Natural killer cell (primary cell): Measurements from ENCODE around the gene TOMM70. TPM values are rescaled to one million over a fixed set of nuclear protein-coding genes. Genes with fewer than 3 reads are reported as not detected.
A peak's percentile ranks its signal among the peaks of the same experiment; 100 is the strongest.

Source experiments
- ATAC-seq, 3 donors: fragments of 150-1000 bp in 2 of 3; fragments of 200-7000 bp in 1 of 3; cut with Tn5 transposase; 1 replicate in 1 of 3; 2 replicates in 2 of 3; pipeline ENCODE4 v1.10.0; 2021; ENCODE audit warnings: mild to moderate bottlenecking in 2 of 3, moderate library complexity in 2 of 3
- DNase-seq, 2 donors: peaks; one replicate each; pipeline versions ENCODE4 v3.0.0 to v3.0.0-alpha.2; 2013 to 2021; ENCODE audit warnings: mixed read lengths in 1 of 2
- H3K27ac ChIP-seq: one replicate; pipeline ENCODE4 v1.5.1; 2013; ENCODE audit warnings: mild to moderate bottlenecking, low read length
- H3K27me3 ChIP-seq: one replicate; pipeline ENCODE4 v1.6.1; 2013; ENCODE audit warnings: low read length; ENCODE audit not compliant: control insufficient read depth, insufficient read depth
- H3K36me3 ChIP-seq: one replicate; pipeline ENCODE4 v1.6.1; 2013; ENCODE audit warnings: low read length; ENCODE audit not compliant: control insufficient read depth, insufficient read depth
- H3K4me1 ChIP-seq: one replicate; pipeline ENCODE4 v1.6.1; 2013; ENCODE audit warnings: low read length; ENCODE audit not compliant: control insufficient read depth, insufficient read depth
- H3K4me3 ChIP-seq: one replicate; pipeline ENCODE4 v1.5.1; 2013; ENCODE audit warnings: low read length
- H3K9me3 ChIP-seq: one replicate; pipeline ENCODE4 v1.6.1; 2013; ENCODE audit warnings: low read length; ENCODE audit not compliant: control insufficient read depth, insufficient read depth
- H3K27ac Mint-ChIP-seq, 2 donors: one replicate each; pipeline ENCODE4 v1.8.0; 2022; ENCODE audit warnings: mild to moderate bottlenecking in 2 of 2, mixed read lengths in 2 of 2, moderate library complexity in 1 of 2
- H3K27me3 Mint-ChIP-seq, 2 donors: one replicate each; pipeline ENCODE4 v1.8.0; 2022; ENCODE audit warnings: low read depth in 2 of 2, mixed read lengths in 2 of 2
- H3K36me3 Mint-ChIP-seq: one replicate; pipeline ENCODE4 v1.8.0; 2022; ENCODE audit warnings: mixed read lengths
- H3K4me1 Mint-ChIP-seq, 2 donors: one replicate each; pipeline ENCODE4 v1.8.0; 2022; ENCODE audit warnings: mixed read lengths in 2 of 2
- H3K4me3 Mint-ChIP-seq: one replicate; pipeline ENCODE4 v1.8.0; 2022; ENCODE audit warnings: mild to moderate bottlenecking, moderate library complexity, mixed read lengths
- H3K9me3 Mint-ChIP-seq, 2 donors: one replicate each; pipeline ENCODE4 v1.8.0; 2022; ENCODE audit warnings: mixed read lengths in 2 of 2
- CTCF ChIP-seq: fragments of 200-600 bp; IDR thresholded peaks from one replicate; pipeline ENCODE4 v1.8.0; 2022; ENCODE audit warnings: antibody characterized with exemption
- WGBS: methylation state at CpG from one replicate; pipeline ENCODE4 v1.1.7; 2013; ENCODE audit warnings: missing lambda C conversion rate; ENCODE audit not compliant: insufficient coverage; 5-methylcytosine and 5-hydroxymethylcytosine counted together
- intact Hi-C: fragments of 100-400 bp; cut with micrococcal nuclease; formaldehyde crosslinking; loops from one replicate; pipeline ENCODE4 v1.14.2; 2022
- total RNA-seq, 4 donors: library from RNA; stranded (reverse); fragments of 120-200 nt in 1 of 4; gene quantifications; one replicate each; pipeline versions ENCODE4 v1.2.3 to v1.2.4, GENCODE V29; 2013 to 2022

TOMM70 gene
- total RNA-seq, 3 donors from 2014 or later (not counting 1 experiment from before 2014, with no cell fraction given) = 19.1 to 26.6 (median 24.0) TPM

- no peaks in the 10 kb centered on the region for H3K36me3 Mint-ChIP-seq
Measured at GRCh38 chr3:100443690-100444089, 42.8 kb upstream of the TOMM70 start.

GRCh38 chr3:100440895-100441294 lies 40.0 kb upstream of the TOMM70 start:
- intact Hi-C loops = no loop called here
- TF ChIP-seq CTCF = no peak
- H3K36me3 ChIP-seq = no peaks in the 10 kb centered on the region
- H3K4me1 ChIP-seq = no peaks in the 10 kb centered on the region
- WGBS = 78% methylated on average over 3 of the region's 3 CpGs
- DNase-seq (peak in 1 of 2 donors; percentile 26), ATAC-seq (no peak)
- H3K27me3 ChIP-seq = no peaks in the 10 kb centered on the region
- H3K9me3 Mint-ChIP-seq = no peaks in the 10 kb centered on the region
- H3K4me3 ChIP-seq = no peak overlapping the region
- H3K9me3 ChIP-seq = no peaks in the 10 kb centered on the region
- no peak overlapping the region for H3K27ac Mint-ChIP-seq
- H3K36me3 Mint-ChIP-seq = no peaks in the 10 kb centered on the region
- no peaks in the 10 kb centered on the region for H3K4me1 Mint-ChIP-seq
- no peak overlapping the region for H3K4me3 Mint-ChIP-seq
- peaks cover 0 to 5% of the 10 kb centered on the region in 2 donors for H3K27me3 Mint-ChIP-seq
- H3K27ac ChIP-seq = no peak overlapping the region

More at GRCh38 chr3:100443690-100444089, 42.8 kb upstream of the TOMM70 start:
- no peaks in the 10 kb centered on the region for H3K27me3 ChIP-seq
- no peak overlapping the region for H3K27ac ChIP-seq
- intact Hi-C loops = no loop called here
- Mint-ChIP-seq H3K4me1 (no peaks in the 10 kb centered on the region), H3K9me3 (peaks cover 0 to 4% of the 10 kb centered on the region in 2 donors), H3K27ac (no peak overlapping the region), H3K4me3 (no peak overlapping the region), H3K27me3 (peaks cover 0 to 10% of the 10 kb centered on the region in 2 donors)
- no peaks in the 10 kb centered on the region for H3K36me3 ChIP-seq
- H3K9me3 ChIP-seq = no peaks in the 10 kb centered on the region
- ATAC-seq (no peak), DNase-seq (no peak)
- no peaks in the 10 kb centered on the region for H3K4me1 ChIP-seq
- no peak overlapping the region for H3K4me3 ChIP-seq
- no peak for TF ChIP-seq CTCF

- no peak overlapping the region for H3K27ac ChIP-seq
- DNase-seq (no peak), ATAC-seq (no peak)
- 100% methylated on average over 2 of the region's 2 CpGs for WGBS
- no peaks in the 10 kb centered on the region for H3K27me3 ChIP-seq
- H3K9me3 ChIP-seq = no peaks in the 10 kb centered on the region
- no peaks in the 10 kb centered on the region for H3K36me3 ChIP-seq
- Mint-ChIP-seq H3K4me1 (no peaks in the 10 kb centered on the region), H3K4me3 (no peak overlapping the region), H3K27ac (no peak overlapping the region), H3K36me3 (no peaks in the 10 kb centered on the region), H3K27me3 (peaks cover 0 to 9% of the 10 kb centered on the region in 2 donors), H3K9me3 (no peaks in the 10 kb centered on the region)
- H3K4me3 ChIP-seq = no peak overlapping the region
- no peak for TF ChIP-seq CTCF
- intact Hi-C loops = no loop called here
- no peaks in the 10 kb centered on the region for H3K4me1 ChIP-seq
Measured at GRCh38 chr3:100438623-100438974, 37.7 kb upstream of the TOMM70 start.
